K562 (cell line): ENCODE measurements around the gene LRRC26. TPM values are rescaled to one million over a fixed set of nuclear protein-coding genes. Genes with fewer than 3 reads are reported as not detected.

Source experiments
- ATF4 ChIP-seq: fragments of 450-650 bp; formaldehyde crosslinking; IDR thresholded peaks from 2 replicates; pipeline ENCODE4 v1.4.0; 2022; ENCODE audit warnings: mild to moderate bottlenecking, moderate library complexity
- BDP1 ChIP-seq: IDR thresholded peaks from 3 replicates; pipeline ENCODE4 v1.6.1; 2011; ENCODE audit not compliant: insufficient read length, insufficient read depth
- ELF1 ChIP-seq: fragments of 200-800 bp; sonication (Bioruptor generic); IDR thresholded peaks from 2 replicates; pipeline ENCODE4 v1.6.1; 2016; ENCODE audit warnings: missing genetic modification characterization, missing compliant biosample characterization
- FUS ChIP-seq: fragments of 200-400 bp; formaldehyde crosslinking; optimal IDR thresholded peaks from 2 replicates; pipeline ENCODE3; 2017; ENCODE audit warnings: low read depth, low read length
- HMGN3 ChIP-seq: IDR thresholded peaks from 2 replicates; pipeline ENCODE4 v1.6.1; 2011; ENCODE audit warnings: borderline replicate concordance, low read depth, mild to moderate bottlenecking, mixed read lengths, low read length; ENCODE audit not compliant: insufficient read length; ENCODE audit errors: extremely low read depth
- MAFK ChIP-seq: IDR thresholded peaks from 2 replicates; pipeline ENCODE4 v1.6.1; 2011; ENCODE audit warnings: low read length, improper control_type of control experiment
- MIER1 ChIP-seq: fragments of 450-650 bp; IDR thresholded peaks from 2 replicates; pipeline ENCODE4 v1.6.1; 2016; ENCODE audit warnings: antibody characterized with exemption, mild to moderate bottlenecking, low read depth
- NELFE ChIP-seq: IDR thresholded peaks from 2 replicates; pipeline ENCODE4 v1.6.1; 2011; ENCODE audit warnings: mild to moderate bottlenecking; ENCODE audit not compliant: insufficient read depth, insufficient read length
- NFYB ChIP-seq: IDR thresholded peaks from 2 replicates; pipeline ENCODE4 v1.6.1; 2011; ENCODE audit warnings: mild to moderate bottlenecking, moderate library complexity; ENCODE audit not compliant: insufficient read length; ENCODE audit errors: extremely low read depth
- POLR2AphosphoS5 ChIP-seq: IDR thresholded peaks from 2 replicates; pipeline ENCODE4 v1.6.1; 2011; ENCODE audit warnings: mild to moderate bottlenecking, low read depth, low read length, moderate library complexity; ENCODE audit not compliant: control insufficient read depth, insufficient read depth
- SP2 ChIP-seq: IDR thresholded peaks from 2 replicates; pipeline ENCODE4 v1.6.1; 2011; ENCODE audit warnings: mild to moderate bottlenecking, low read depth, low read length, moderate library complexity; ENCODE audit not compliant: poor library complexity, severe bottlenecking; ENCODE audit errors: extremely low read depth
- TRIM28 ChIP-seq: fragments of 450-650 bp; IDR thresholded peaks from 2 replicates; pipeline ENCODE4 v1.6.1; 2017
- XRCC4 ChIP-seq: IDR thresholded peaks from one replicate; pipeline ENCODE4 v1.6.1; 2011; ENCODE audit not compliant: insufficient read depth, insufficient read length; ENCODE audit errors: extremely low read depth
- ZNF12 ChIP-seq: sonication (generic); formaldehyde crosslinking; IDR thresholded peaks from 2 replicates; pipeline ENCODE4 v1.4.0; 2020; ENCODE audit warnings: mild to moderate bottlenecking, missing genetic modification reagents
- polyA plus RNA-seq, 8 experiments: library from polyadenylated mRNA; depleted of rRNA in 4 of 8; stranded (reverse) in 5 of 8; unstranded in 3 of 8; fragments of >200 nt; fragmentation: Nextera tagmentation in 2 of 8; fragmentation: Illumina TruSeq in 1 of 8; extraction: Ambion mirVana in 2 of 8; extraction: Trizol in 1 of 8; gene quantifications; 2 replicates each; pipeline versions ENCODE4 v1.2.1 to v1.2.3, GENCODE V29; 2011 to 2014; ENCODE audit warnings: inconsistent platforms in 1 of 8, missing spikeins in 1 of 8
- total RNA-seq, 7 experiments: library from RNA; depleted of rRNA in 6 of 7; stranded (reverse); fragments of >200 nt in 6 of 7; fragmentation: Illumina TruSeq in 2 of 7; extraction: Trizol in 2 of 7; gene quantifications; 2 replicates each; pipeline versions ENCODE4 v1.2.1 to v1.2.3, GENCODE V29; 2011 to 2021; ENCODE audit warnings: low replicate concordance in 1 of 7
- TF ChIP-seq, protein P1 (sequence below), 2 experiments: IDR thresholded peaks; 2 replicates each; pipeline ENCODE4 v1.6.1; 2012; ENCODE audit warnings: improper control_type of control experiment in 2 of 2, low read depth in 2 of 2, low read length in 2 of 2, borderline replicate concordance in 1 of 2
- TF ChIP-seq, protein P2 (sequence below), 3 experiments: IDR thresholded peaks in 2 of 3; conservative IDR thresholded peaks in 1 of 3; 2 replicates each; pipeline ENCODE4 v1.5.1; 2011 to 2012; ENCODE audit warnings: low read length in 3 of 3, mild to moderate bottlenecking in 3 of 3, control low read depth in 2 of 3, improper control_type of control experiment in 1 of 3, inconsistent platforms in 1 of 3, low read depth in 1 of 3, mixed read lengths in 1 of 3, moderate library complexity in 1 of 3; ENCODE audit not compliant: insufficient read depth in 2 of 3
- TF ChIP-seq, protein P3 (sequence below): fragments of 250-450 bp; sonication (Bioruptor Pico); IDR thresholded peaks from 2 replicates; pipeline ENCODE4 v1.4.0; 2020; ENCODE audit warnings: borderline replicate concordance
- TF ChIP-seq, protein P4 (sequence below): sonication (generic); formaldehyde crosslinking; IDR thresholded peaks from 2 replicates; pipeline ENCODE4 v1.8.0; 2022; ENCODE audit warnings: missing genetic modification reagents, mild to moderate bottlenecking, borderline replicate concordance

The LRRC26 gene
- total and polyA plus RNA-seq, 9 of the 15 experiments (the other 6 are each of a cell fraction or from before 2014, with no cell fraction given) = not detected

DNA sequence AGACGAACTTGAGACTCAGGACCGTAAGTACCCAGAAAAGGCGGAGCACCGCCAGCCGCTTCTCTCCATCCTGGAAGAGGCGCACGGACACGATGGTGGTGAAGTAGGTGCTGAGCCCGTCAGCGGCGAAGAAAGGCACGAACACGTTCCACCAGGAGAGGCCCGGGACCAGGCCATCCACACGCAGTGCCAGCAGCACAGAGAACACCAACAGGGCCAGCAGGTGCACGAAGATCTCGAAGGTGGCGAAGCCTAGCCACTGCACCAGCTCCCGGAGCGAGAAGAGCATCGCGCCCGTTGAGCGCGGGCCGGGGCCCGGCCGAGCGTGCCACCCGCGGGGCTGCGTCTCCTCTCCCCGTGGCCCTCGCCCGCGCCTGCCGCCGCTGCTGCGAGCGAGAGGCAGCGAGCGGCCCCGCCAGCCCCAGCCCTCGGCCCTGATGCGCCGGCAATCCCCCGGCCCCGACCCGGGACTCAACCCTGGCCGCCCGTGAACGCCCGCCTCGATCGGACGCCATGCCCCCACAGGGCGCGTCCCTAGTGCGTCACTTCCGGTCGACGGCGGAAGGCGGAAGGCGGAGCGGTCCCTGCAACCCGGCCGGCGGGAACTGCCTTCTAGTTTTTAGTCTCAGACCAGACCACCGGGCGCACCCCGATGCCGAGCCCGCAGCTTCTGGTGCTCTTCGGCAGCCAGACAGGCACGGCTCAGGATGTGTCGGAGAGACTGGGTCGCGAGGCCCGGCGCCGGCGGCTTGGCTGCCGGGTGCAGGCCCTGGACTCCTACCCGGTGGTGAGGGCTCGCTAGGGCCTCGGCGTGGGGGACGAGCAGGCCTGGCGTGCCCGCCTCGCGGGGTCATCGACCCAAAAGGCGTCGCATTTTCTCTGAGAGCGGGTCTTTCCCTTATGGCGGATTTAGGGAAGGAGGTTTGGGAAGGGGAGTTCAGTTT lies 35.5 kb upstream of the LRRC26 start, which contains the start of the genes NDOR1 and TMEM203 (continued):
- TF ChIP-seq, protein P1, sequence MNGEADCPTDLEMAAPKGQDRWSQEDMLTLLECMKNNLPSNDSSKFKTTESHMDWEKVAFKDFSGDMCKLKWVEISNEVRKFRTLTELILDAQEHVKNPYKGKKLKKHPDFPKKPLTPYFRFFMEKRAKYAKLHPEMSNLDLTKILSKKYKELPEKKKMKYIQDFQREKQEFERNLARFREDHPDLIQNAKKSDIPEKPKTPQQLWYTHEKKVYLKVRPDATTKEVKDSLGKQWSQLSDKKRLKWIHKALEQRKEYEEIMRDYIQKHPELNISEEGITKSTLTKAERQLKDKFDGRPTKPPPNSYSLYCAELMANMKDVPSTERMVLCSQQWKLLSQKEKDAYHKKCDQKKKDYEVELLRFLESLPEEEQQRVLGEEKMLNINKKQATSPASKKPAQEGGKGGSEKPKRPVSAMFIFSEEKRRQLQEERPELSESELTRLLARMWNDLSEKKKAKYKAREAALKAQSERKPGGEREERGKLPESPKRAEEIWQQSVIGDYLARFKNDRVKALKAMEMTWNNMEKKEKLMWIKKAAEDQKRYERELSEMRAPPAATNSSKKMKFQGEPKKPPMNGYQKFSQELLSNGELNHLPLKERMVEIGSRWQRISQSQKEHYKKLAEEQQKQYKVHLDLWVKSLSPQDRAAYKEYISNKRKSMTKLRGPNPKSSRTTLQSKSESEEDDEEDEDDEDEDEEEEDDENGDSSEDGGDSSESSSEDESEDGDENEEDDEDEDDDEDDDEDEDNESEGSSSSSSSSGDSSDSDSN (IDR thresholded peaks at IDR 0.05; ENCODE audit: borderline replicate concordance in 1 of 2, low read depth in 2 of 2, low read length in 2 of 2) = 0 out of 4 replicates have a peak, but pooled peaks have one; percentile 29 to 39
- TF ChIP-seq ATF4 (CRISPR knock-in tag) (no peak), XRCC4 (no peak), SP2 (no peak), TRIM28 (no peak; the same call in 1 of the 2 replicates), ELF1 (tag) (peak; percentile 96), MAFK (no peak), NFYB (no peak), POLR2AphosphoS5 (peak; percentile 82), ZNF12 (no peak), BDP1 (no peak), HMGN3 (peak; percentile 38), NELFE (no peak), MIER1 (no peak), FUS (no peak)
- TF ChIP-seq, protein P2, sequence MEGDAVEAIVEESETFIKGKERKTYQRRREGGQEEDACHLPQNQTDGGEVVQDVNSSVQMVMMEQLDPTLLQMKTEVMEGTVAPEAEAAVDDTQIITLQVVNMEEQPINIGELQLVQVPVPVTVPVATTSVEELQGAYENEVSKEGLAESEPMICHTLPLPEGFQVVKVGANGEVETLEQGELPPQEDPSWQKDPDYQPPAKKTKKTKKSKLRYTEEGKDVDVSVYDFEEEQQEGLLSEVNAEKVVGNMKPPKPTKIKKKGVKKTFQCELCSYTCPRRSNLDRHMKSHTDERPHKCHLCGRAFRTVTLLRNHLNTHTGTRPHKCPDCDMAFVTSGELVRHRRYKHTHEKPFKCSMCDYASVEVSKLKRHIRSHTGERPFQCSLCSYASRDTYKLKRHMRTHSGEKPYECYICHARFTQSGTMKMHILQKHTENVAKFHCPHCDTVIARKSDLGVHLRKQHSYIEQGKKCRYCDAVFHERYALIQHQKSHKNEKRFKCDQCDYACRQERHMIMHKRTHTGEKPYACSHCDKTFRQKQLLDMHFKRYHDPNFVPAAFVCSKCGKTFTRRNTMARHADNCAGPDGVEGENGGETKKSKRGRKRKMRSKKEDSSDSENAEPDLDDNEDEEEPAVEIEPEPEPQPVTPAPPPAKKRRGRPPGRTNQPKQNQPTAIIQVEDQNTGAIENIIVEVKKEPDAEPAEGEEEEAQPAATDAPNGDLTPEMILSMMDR (IDR thresholded peaks at IDR 0.05 in 2 of 3, conservative IDR thresholded peaks at IDR 0.05 in 1 of 3; ENCODE audit: insufficient read depth in 2 of 3, low read depth in 1 of 3, low read length in 3 of 3) = no peak
- TF ChIP-seq, protein P3, sequence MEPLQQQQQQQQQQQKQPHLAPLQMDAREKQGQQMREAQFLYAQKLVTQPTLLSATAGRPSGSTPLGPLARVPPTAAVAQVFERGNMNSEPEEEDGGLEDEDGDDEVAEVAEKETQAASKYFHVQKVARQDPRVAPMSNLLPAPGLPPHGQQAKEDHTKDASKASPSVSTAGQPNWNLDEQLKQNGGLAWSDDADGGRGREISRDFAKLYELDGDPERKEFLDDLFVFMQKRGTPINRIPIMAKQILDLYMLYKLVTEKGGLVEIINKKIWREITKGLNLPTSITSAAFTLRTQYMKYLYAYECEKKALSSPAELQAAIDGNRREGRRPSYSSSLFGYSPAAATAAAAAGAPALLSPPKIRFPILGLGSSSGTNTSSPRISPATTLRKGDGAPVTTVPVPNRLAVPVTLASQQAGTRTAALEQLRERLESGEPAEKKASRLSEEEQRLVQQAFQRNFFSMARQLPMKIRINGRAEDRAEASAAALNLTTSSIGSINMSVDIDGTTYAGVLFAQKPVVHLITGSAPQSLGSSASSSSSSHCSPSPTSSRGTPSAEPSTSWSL (CRISPR knock-in tag) = 0 out of 2 replicates have a peak, but pooled peaks have one; percentile 23
- TF ChIP-seq, protein P4, sequence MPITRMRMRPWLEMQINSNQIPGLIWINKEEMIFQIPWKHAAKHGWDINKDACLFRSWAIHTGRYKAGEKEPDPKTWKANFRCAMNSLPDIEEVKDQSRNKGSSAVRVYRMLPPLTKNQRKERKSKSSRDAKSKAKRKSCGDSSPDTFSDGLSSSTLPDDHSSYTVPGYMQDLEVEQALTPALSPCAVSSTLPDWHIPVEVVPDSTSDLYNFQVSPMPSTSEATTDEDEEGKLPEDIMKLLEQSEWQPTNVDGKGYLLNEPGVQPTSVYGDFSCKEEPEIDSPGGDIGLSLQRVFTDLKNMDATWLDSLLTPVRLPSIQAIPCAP (CRISPR knock-in tag) = 0 out of 2 replicates have a peak, but pooled peaks have one; percentile 48
